K562 (cell line): ENCODE results near the gene AGGF1. TPM values are rescaled to one million over a fixed set of nuclear protein-coding genes. Genes with fewer than 3 reads are reported as not detected.

ENCODE experiments used
- ATAC-seq: fragments of 200-7000 bp; cut with Tn5 transposase; 3 replicates; pipeline ENCODE4 v1.9.1; 2020; ENCODE audit warnings: moderate library complexity
- BruUV-seq: library from RNA; stranded (reverse); fragments of 400-500 nt; replicated peaks from 2 replicates; lab custom pipeline; 2021; lab: Mats Ljungman, UMichigan
- CTCF ChIA-PET: fragments of 300-600 bp; formaldehyde crosslinking; extraction: SDS; loops from one replicate; lab custom pipeline; 2021; ENCODE audit warnings: low intra/inter-chr PET ratio; lab: Yijun Ruan, JAX
- POLR2A ChIA-PET: fragments of 300-600, 350-650 bp; sonication (Branson Sonifier 250); formaldehyde crosslinking; extraction: SDS; loops from one replicate; lab custom pipeline; 2021; ENCODE audit warnings: antibody characterized with exemption, inconsistent platforms; lab: Yijun Ruan, JAX
- DNase-seq, 4 experiments: peaks; one replicate each; pipeline versions ENCODE4 v3.0.0 to v3.0.0-alpha.2; 2011 to 2018; ENCODE audit warnings: low spot score in 3 of 4, mixed read lengths in 3 of 4; ENCODE audit errors: extremely low read depth in 1 of 4
- FAIRE-seq: peaks from 2 replicates; lab custom pipeline; 2011; peaks lifted over from hg19 to GRCh38; lab: Jason Lieb, UNC
- H2AFZ ChIP-seq: 2 replicates; pipeline ENCODE4 v1.6.0; 2011; ENCODE audit warnings: low read depth, low read length, control low read depth, inconsistent platforms
- H3K27ac ChIP-seq: fragments of 200-600 bp; 3 replicates; pipeline ENCODE4 v1.8.0; 2011; ENCODE audit warnings: low read depth, mild to moderate bottlenecking, control low read depth, inconsistent platforms, low read length, moderate library complexity, mixed read lengths; ENCODE audit errors: extremely low read depth
- H3K27me3 ChIP-seq, 2 experiments: fragments of 300-600 bp in 1 of 2; 2 replicates in 1 of 2; 3 replicates in 1 of 2; pipeline versions ENCODE4 v1.6.0 to v1.8.0; 2011; ENCODE audit warnings: inconsistent platforms in 2 of 2, low read length in 2 of 2, mild to moderate bottlenecking in 1 of 2, mixed read lengths in 1 of 2, moderate library complexity in 1 of 2; ENCODE audit not compliant: control insufficient read depth in 2 of 2, insufficient read depth in 2 of 2
- H3K36me3 ChIP-seq: fragments of 300-600 bp; 3 replicates; pipeline ENCODE4 v1.8.0; 2011; ENCODE audit warnings: mild to moderate bottlenecking, low read length, inconsistent platforms; ENCODE audit not compliant: control insufficient read depth, insufficient read depth
- H3K4me1 ChIP-seq, 2 experiments: fragments of 200-600 bp in 1 of 2; replicated peaks in 1 of 2; 2 replicates in 1 of 2; 3 replicates in 1 of 2; pipeline versions ENCODE4 v1.5.1 to v1.8.0; 2011; ENCODE audit warnings: inconsistent platforms in 2 of 2, low read length in 2 of 2, mild to moderate bottlenecking in 1 of 2, mixed read lengths in 1 of 2, moderate library complexity in 1 of 2; ENCODE audit not compliant: control insufficient read depth in 2 of 2, insufficient read depth in 2 of 2
- H3K4me2 ChIP-seq: 2 replicates; pipeline ENCODE4 v1.6.1; 2011; ENCODE audit warnings: low read length, control low read depth, inconsistent platforms, mixed read lengths; ENCODE audit not compliant: insufficient read depth
- H3K4me3 ChIP-seq: fragments of 200-600 bp; sonication (generic), shearing (Covaris generic); 2 replicates; pipeline ENCODE4 v1.5.1; 2016; ENCODE audit warnings: control low read depth, inconsistent platforms
- H3K79me2 ChIP-seq: fragments of 200-600 bp; 3 replicates; pipeline ENCODE4 v1.8.0; 2011; ENCODE audit warnings: low read length, inconsistent platforms; ENCODE audit not compliant: control insufficient read depth, insufficient read depth
- H3K9ac ChIP-seq, 2 experiments: 2 replicates each; pipeline versions ENCODE4 v1.6.0 to v1.6.1; 2011; ENCODE audit warnings: low read depth in 2 of 2, low read length in 2 of 2, control low read depth in 1 of 2, inconsistent platforms in 1 of 2, mild to moderate bottlenecking in 1 of 2, mixed read lengths in 1 of 2; ENCODE audit not compliant: insufficient read depth in 1 of 2
- H3K9me1 ChIP-seq: one replicate; pipeline ENCODE4 v1.6.0; 2011; ENCODE audit warnings: inconsistent platforms, mild to moderate bottlenecking, low read length, moderate library complexity; ENCODE audit not compliant: control insufficient read depth, insufficient read depth
- H3K9me3 ChIP-seq: replicated peaks from 2 replicates; pipeline ENCODE4 v1.5.1; 2011; ENCODE audit warnings: low read depth, low read length, inconsistent platforms; ENCODE audit not compliant: control insufficient read depth, insufficient read depth
- H4K20me1 ChIP-seq: replicated peaks from 2 replicates; pipeline ENCODE4 v1.6.1; 2011; ENCODE audit warnings: low read length, inconsistent platforms, mixed read lengths; ENCODE audit not compliant: control insufficient read depth, insufficient read depth
- MLX ChIP-seq, 2 experiments: fragments of 450-650 bp in 1 of 2; sonication (generic) in 1 of 2; formaldehyde crosslinking; conservative IDR thresholded peaks; 2 replicates each; pipeline versions ENCODE4 v1.4.0 to v1.8.1; 2020 to 2022; ENCODE audit warnings: mild to moderate bottlenecking in 1 of 2, missing genetic modification reagents in 1 of 2
- MTF1 ChIP-seq: fragments of 250-450 bp; sonication (Bioruptor Pico); IDR thresholded peaks from 2 replicates; pipeline ENCODE4 v1.9.0; 2021; ENCODE audit warnings: moderate library complexity, mild to moderate bottlenecking, inconsistent platforms, borderline replicate concordance
- PHF20 ChIP-seq: fragments of 450-650 bp; IDR thresholded peaks from 2 replicates; pipeline ENCODE4 v1.6.1; 2018; ENCODE audit not compliant: partially characterized antibody
- RCOR1 ChIP-seq, 2 experiments: IDR thresholded peaks; 2 replicates each; pipeline ENCODE4 v1.6.1; 2012; ENCODE audit warnings: low read depth in 2 of 2, low read length in 2 of 2, borderline replicate concordance in 1 of 2, improper control_type of control experiment in 1 of 2
- SP2 ChIP-seq: IDR thresholded peaks from 2 replicates; pipeline ENCODE4 v1.6.1; 2011; ENCODE audit warnings: mild to moderate bottlenecking, low read depth, low read length, moderate library complexity; ENCODE audit not compliant: poor library complexity, severe bottlenecking; ENCODE audit errors: extremely low read depth
- ZNF395 ChIP-seq: fragments of 200-800 bp; sonication (Bioruptor generic); IDR thresholded peaks from 2 replicates; pipeline ENCODE4 v1.6.1; 2017; ENCODE audit warnings: missing genetic modification characterization, missing compliant biosample characterization
- ZNF511 ChIP-seq: sonication (generic); formaldehyde crosslinking; IDR thresholded peaks from 2 replicates; pipeline ENCODE4 v1.8.0; 2022; ENCODE audit warnings: mild to moderate bottlenecking, missing genetic modification reagents
- ZNF695 ChIP-seq: fragments of 450-650 bp; formaldehyde crosslinking; IDR thresholded peaks from 2 replicates; pipeline ENCODE4 v1.4.0; 2020; ENCODE audit warnings: mild to moderate bottlenecking, moderate library complexity
- WGBS: fragments of 100-300 bp; shearing (Covaris generic); methylation state at CpG from one replicate; pipeline ENCODE4 v1.1.6; 2016; ENCODE audit warnings: low coverage, mixed read lengths; ENCODE audit not compliant: insufficient coverage; ENCODE audit errors: missing lambda C conversion rate; 5-methylcytosine and 5-hydroxymethylcytosine counted together
- in situ Hi-C: fragments of 300-500 bp; cut with MboI; formaldehyde crosslinking; loops from 4 replicates; pipeline ENCODE4 v1.15.0; 2018; ENCODE audit warnings: inconsistent platforms, mixed read lengths
- intact Hi-C: fragments of 100-400 bp; cut with micrococcal nuclease; formaldehyde crosslinking; loops from 2 replicates; pipeline ENCODE4 v1.14.2; 2022
- polyA plus RNA-seq, 8 experiments: library from polyadenylated mRNA; depleted of rRNA in 4 of 8; stranded (reverse) in 5 of 8; unstranded in 3 of 8; fragments of >200 nt; fragmentation: Nextera tagmentation in 2 of 8; fragmentation: Illumina TruSeq in 1 of 8; extraction: Ambion mirVana in 2 of 8; extraction: Trizol in 1 of 8; gene quantifications; 2 replicates each; pipeline versions ENCODE4 v1.2.1 to v1.2.3, GENCODE V29; 2011 to 2014; ENCODE audit warnings: inconsistent platforms in 1 of 8, missing spikeins in 1 of 8
- total RNA-seq, 7 experiments: library from RNA; depleted of rRNA in 6 of 7; stranded (reverse); fragments of >200 nt in 6 of 7; fragmentation: Illumina TruSeq in 2 of 7; extraction: Trizol in 2 of 7; gene quantifications; 2 replicates each; pipeline versions ENCODE4 v1.2.1 to v1.2.3, GENCODE V29; 2011 to 2021; ENCODE audit warnings: low replicate concordance in 1 of 7

Gene AGGF1
- total and polyA plus RNA-seq, 9 of the 15 experiments (the other 6 are each of a cell fraction or from before 2014, with no cell fraction given), result 5.2 to 20.4 (median 13.4) TPM

GRCh38 chr5:77102549-77102948 lies 72.3 kb downstream of the AGGF1 start:
- H3K4me2 ChIP-seq, result no peak overlapping the region
- no peaks in the 10 kb centered on the region for H3K9me1 ChIP-seq
- in situ Hi-C loops, result no loop called here
- no peaks in the 10 kb centered on the region for H4K20me1 ChIP-seq
- CTCF ChIA-PET, result no interaction called here
- TF ChIP-seq ZNF395 (CRISPR knock-in tag) (no peak), PHF20 (no peak), MLX (CRISPR knock-in tag; conservative IDR thresholded peaks at IDR 0.05) (no peak), RCOR1 (IDR thresholded peaks at IDR 0.05; ENCODE audit: borderline replicate concordance in 1 of 2, low read depth in 2 of 2, low read length in 2 of 2) (no peak), MTF1 (CRISPR knock-in tag) (no peak), SP2 (no peak), ZNF695 (CRISPR knock-in tag) (no peak), ZNF511 (CRISPR knock-in tag) (no peak)
- TF ChIP-seq, all 486 proteins: peak for 0
- H3K36me3 ChIP-seq, result no peaks in the 10 kb centered on the region
- H3K9ac ChIP-seq, result no peak overlapping the region
- no peak overlapping the region for H3K4me3 ChIP-seq
- POLR2A ChIA-PET, result interaction anchor here (0.7 to 1.2 kb wide), 2 partner anchors 16 to 725 kb away, joined by 3 to 4 read pairs; partner anchors contain the start of gene ZBED3
- ATAC-seq (no peak), FAIRE-seq (no peak), DNase-seq (no peak)
- H3K9me3 ChIP-seq, result no peaks in the 10 kb centered on the region
- H2AFZ ChIP-seq, result no peak overlapping the region
- WGBS, result 5% methylated on average over 7 of the region's 7 CpGs
- peaks cover 14 to 25% of the 10 kb centered on the region in 2 experiments for H3K27me3 ChIP-seq
- no peaks in the 10 kb centered on the region for H3K79me2 ChIP-seq
- intact Hi-C loops, result no loop called here
- no TSS peak for BruUV-seq
- H3K4me1 ChIP-seq, result no peaks in the 10 kb centered on the region
- no peak overlapping the region for H3K27ac ChIP-seq
